ENCODE results near the gene TIAM1.

GRCh38 chr21:31191553-31191952, 152.5 kb downstream of the TIAM1 start:
- TF ChIP-seq POLR2AphosphoS5 (IDR thresholded peaks at IDR 0.05; ENCODE audit: insufficient read depth in 1 of 2, low read depth in 1 of 2): no peak
- no peak for TF ChIP-seq CTCF (IDR thresholded peaks at IDR 0.05)
- TF ChIP-seq POLR2A (IDR thresholded peaks at IDR 0.05): no peak

All from vagina (tissue), 2 donors.